GM19395 (cell line): Measurements from ENCODE around the gene SIX1.

ENCODE experiments used
- ATAC-seq: cut with Tn5 transposase; IDR thresholded peaks from one replicate; pipeline ENCODE4 v1.9.1; 2021; ENCODE audit warnings: mild to moderate bottlenecking, moderate library complexity; ENCODE audit not compliant: unreplicated experiment

The SIX1 gene

DNA sequence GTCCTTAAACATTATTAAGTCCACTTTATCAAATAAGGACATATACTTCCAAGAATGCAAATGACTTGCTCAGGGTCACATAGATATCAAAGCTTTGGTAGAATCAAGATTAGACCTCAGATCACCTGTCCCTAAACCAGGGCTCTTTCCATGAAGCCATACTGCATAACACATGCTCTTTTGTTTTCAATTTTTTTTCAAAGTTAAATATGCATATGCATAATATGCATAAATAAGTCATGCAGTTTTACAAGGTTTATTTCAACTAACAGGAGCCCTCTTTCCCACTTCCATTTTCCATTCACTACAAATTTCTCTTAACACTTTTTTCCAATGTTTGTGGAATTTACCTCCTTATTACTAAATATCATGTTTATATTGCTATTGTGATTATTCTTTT, 53.1 kb downstream of the SIX1 start:
- ATAC-seq: no peak

DNA sequence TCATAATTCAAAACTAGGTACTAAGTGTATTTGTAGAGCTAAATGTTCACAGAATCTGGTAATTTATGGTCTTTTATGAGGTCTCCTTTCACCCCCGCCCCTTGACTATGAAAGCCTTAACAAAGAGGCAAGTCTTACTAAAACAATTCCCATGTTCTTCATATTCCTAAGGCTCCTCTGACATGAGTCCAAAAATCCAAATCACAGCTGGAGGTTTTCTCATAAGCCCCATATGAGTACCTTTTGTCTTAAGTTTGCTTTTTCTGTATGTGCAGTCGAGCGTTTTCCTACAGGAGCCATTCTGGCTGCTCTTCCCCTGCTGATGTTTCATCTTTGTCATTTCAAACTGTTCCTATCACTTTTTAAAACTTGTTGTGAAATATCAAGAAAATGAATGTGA, 55.2 kb downstream of the SIX1 start:
- ATAC-seq: no peak
